Cardiac fibroblast (primary cell): ENCODE results near the gene CXCL3.

Source experiments
- DNase-seq, 2 donors: peaks; one replicate each; pipeline versions ENCODE4 v3.0.0 to v3.0.0-alpha.2; 2010; ENCODE audit warnings: low read depth in 2 of 2
- H3K4me3 ChIP-seq, 2 donors: replicated peaks in 1 of 2; 1 replicate in 1 of 2; 2 replicates in 1 of 2; pipeline ENCODE4 v1.5.1; 2011; ENCODE audit warnings: low read depth in 2 of 2, low read length in 2 of 2, mild to moderate bottlenecking in 2 of 2, moderate library complexity in 1 of 2
- CTCF ChIP-seq: IDR thresholded peaks from one replicate; pipeline ENCODE4 v1.5.1; 2011; ENCODE audit warnings: low read depth, mild to moderate bottlenecking, low read length, inconsistent platforms

Gene CXCL3

GRCh38 chr4:73990988-73991741, 47.3 kb downstream of the CXCL3 start:
- H3K4me3 ChIP-seq, result no peak overlapping the region
- no peak for DNase-seq
- no peak for TF ChIP-seq CTCF

- no peak for DNase-seq
- TF ChIP-seq CTCF, result no peak
- no peak overlapping the region for H3K4me3 ChIP-seq
Observed at GRCh38 chr4:73989928-73990327, 48.6 kb downstream of the CXCL3 start.

- no peak for DNase-seq
- no peak overlapping the region for H3K4me3 ChIP-seq
- no peak for TF ChIP-seq CTCF
Observed at GRCh38 chr4:73989031-73989430, 49.5 kb downstream of the CXCL3 start.

GRCh38 chr4:73988061-73988460, 50.4 kb downstream of the CXCL3 start, which contains the start of gene PPBP:
TSS of gene PPBP (minus strand) at chr4:73988190. CDS start at chr4:73988103, 87 bp downstream.
- DNase-seq, result no peak
- TF ChIP-seq CTCF, result no peak
- H3K4me3 ChIP-seq, result no peak within 1 kb of the TSS
